H9 (cell line): ENCODE data around the gene SLAMF1. TPM values are rescaled to one million over a fixed set of nuclear protein-coding genes. Genes with fewer than 3 reads are reported as not detected.

ENCODE experiments used
- DNase-seq: peaks from one replicate; pipeline ENCODE4 v3.0.0-alpha.2; 2017
- H2AFZ ChIP-seq: one replicate; pipeline ENCODE4 v1.6.1; 2013; ENCODE audit warnings: mild to moderate bottlenecking, low read length, control low read depth, moderate library complexity
- H2AK5ac ChIP-seq: 2 replicates; pipeline ENCODE4 v1.6.1; 2013; ENCODE audit warnings: low read length, control low read depth, mixed read lengths; ENCODE audit not compliant: insufficient read length
- H2BK120ac ChIP-seq: one replicate; pipeline ENCODE4 v1.6.1; 2013; ENCODE audit warnings: low read depth, mild to moderate bottlenecking, low read length, control low read depth, inconsistent platforms; ENCODE audit not compliant: poor library complexity, severe bottlenecking
- H2BK12ac ChIP-seq: 2 replicates; pipeline ENCODE4 v1.6.1; 2013; ENCODE audit warnings: low read length, control low read depth, mixed read lengths, low read depth; ENCODE audit not compliant: insufficient read length
- H2BK15ac ChIP-seq: 2 replicates; pipeline ENCODE4 v1.6.1; 2013; ENCODE audit warnings: low read depth, low read length, control low read depth
- H2BK20ac ChIP-seq: one replicate; pipeline ENCODE4 v1.6.1; 2013; ENCODE audit warnings: low read depth, mild to moderate bottlenecking, low read length, control low read depth, inconsistent platforms; ENCODE audit not compliant: poor library complexity, severe bottlenecking
- H2BK5ac ChIP-seq: 2 replicates; pipeline ENCODE4 v1.6.1; 2013; ENCODE audit warnings: low read length, control low read depth, mixed read lengths; ENCODE audit not compliant: insufficient read length
- H3K14ac ChIP-seq: 2 replicates; pipeline ENCODE4 v1.6.1; 2013; ENCODE audit warnings: low read length, control low read depth; ENCODE audit not compliant: insufficient read depth
- H3K18ac ChIP-seq: 2 replicates; pipeline ENCODE4 v1.6.1; 2013; ENCODE audit warnings: low read depth, mild to moderate bottlenecking, mixed read lengths, low read length, control low read depth; ENCODE audit not compliant: insufficient read length
- H3K23ac ChIP-seq: 2 replicates; pipeline ENCODE4 v1.6.1; 2013; ENCODE audit warnings: low read length, control low read depth, mixed read lengths, low read depth; ENCODE audit not compliant: insufficient read length
- H3K23me2 ChIP-seq: 2 replicates; pipeline ENCODE4 v1.6.1; 2013; ENCODE audit warnings: low read depth, mild to moderate bottlenecking, mixed read lengths, low read length, control low read depth; ENCODE audit not compliant: insufficient read length, poor library complexity, severe bottlenecking
- H3K27ac ChIP-seq: 2 replicates; pipeline ENCODE4 v1.5.1; 2013; ENCODE audit warnings: low read length, control low read depth, mixed read lengths, low read depth; ENCODE audit not compliant: insufficient read length
- H3K27me3 ChIP-seq: 2 replicates; pipeline ENCODE4 v1.6.1; 2013; ENCODE audit warnings: low read length, control low read depth, inconsistent platforms; ENCODE audit not compliant: insufficient read depth
- H3K4ac ChIP-seq: 2 replicates; pipeline ENCODE4 v1.6.1; 2013; ENCODE audit warnings: low read depth, mild to moderate bottlenecking, control low read depth, inconsistent platforms, low read length, moderate library complexity
- H3K4me1 ChIP-seq: 2 replicates; pipeline ENCODE4 v1.6.1; 2013; ENCODE audit warnings: low read length, control low read depth, inconsistent platforms; ENCODE audit not compliant: insufficient read depth
- H3K4me2 ChIP-seq: 2 replicates; pipeline ENCODE4 v1.6.1; 2013; ENCODE audit warnings: low read length, control low read depth, mixed read lengths; ENCODE audit not compliant: insufficient read length, insufficient read depth
- H3K56ac ChIP-seq: 2 replicates; pipeline ENCODE4 v1.6.1; 2013; ENCODE audit warnings: low read depth, mild to moderate bottlenecking, mixed read lengths, low read length, control low read depth; ENCODE audit not compliant: insufficient read length
- H3K79me1 ChIP-seq: 2 replicates; pipeline ENCODE4 v1.6.1; 2013; ENCODE audit warnings: low read depth, mild to moderate bottlenecking, moderate library complexity, low read length, control low read depth, inconsistent platforms; ENCODE audit not compliant: insufficient read depth, poor library complexity, severe bottlenecking
- H3K79me2 ChIP-seq: 2 replicates; pipeline ENCODE4 v1.6.1; 2013; ENCODE audit warnings: low read length, control low read depth, inconsistent platforms; ENCODE audit not compliant: insufficient read depth
- H3K9ac ChIP-seq: 2 replicates; pipeline ENCODE4 v1.6.1; 2013; ENCODE audit warnings: low read length, control low read depth, mixed read lengths; ENCODE audit not compliant: insufficient read length; ENCODE audit errors: extremely low read depth
- H3K9me3 ChIP-seq: one replicate; pipeline ENCODE4 v1.6.1; 2013; ENCODE audit warnings: low read depth, low read length, inconsistent platforms; ENCODE audit not compliant: control insufficient read depth
- H3T11ph ChIP-seq: one replicate; pipeline ENCODE4 v1.6.1; 2013; ENCODE audit warnings: mild to moderate bottlenecking, low read length, control low read depth, inconsistent platforms
- H4K20me1 ChIP-seq: one replicate; pipeline ENCODE4 v1.6.1; 2013; ENCODE audit not compliant: control insufficient read depth, insufficient read length, insufficient read depth
- H4K5ac ChIP-seq: 2 replicates; pipeline ENCODE4 v1.6.1; 2013; ENCODE audit warnings: low read depth, mild to moderate bottlenecking, mixed read lengths, low read length, control low read depth; ENCODE audit not compliant: insufficient read length
- H4K8ac ChIP-seq: replicated peaks from 2 replicates; pipeline ENCODE4 v1.6.1; 2013; ENCODE audit warnings: low read length, control low read depth, mixed read lengths, low read depth; ENCODE audit not compliant: insufficient read length
- H4K91ac ChIP-seq: 2 replicates; pipeline ENCODE4 v1.6.1; 2013; ENCODE audit warnings: low read depth, mild to moderate bottlenecking, moderate library complexity, mixed read lengths, low read length, control low read depth; ENCODE audit not compliant: insufficient read length
- H3K27ac Mint-ChIP-seq, 3 experiments: 2 replicates in 2 of 3; 3 replicates in 1 of 3; pipeline ENCODE4 v1.8.0; 2020 to 2021; ENCODE audit warnings: mixed read lengths in 3 of 3, mild to moderate bottlenecking in 1 of 3, moderate library complexity in 1 of 3
- H3K27me3 Mint-ChIP-seq: 2 replicates; pipeline ENCODE4 v1.8.0; 2021; ENCODE audit warnings: low read depth, mild to moderate bottlenecking, moderate library complexity, mixed read lengths
- H3K36me3 Mint-ChIP-seq, 3 experiments: 2 replicates in 2 of 3; 3 replicates in 1 of 3; pipeline ENCODE4 v1.8.0; 2020 to 2021; ENCODE audit warnings: low read depth in 3 of 3, mixed read lengths in 3 of 3; ENCODE audit not compliant: insufficient read depth in 1 of 3
- H3K4me1 Mint-ChIP-seq, 2 experiments: 2 replicates each; pipeline ENCODE4 v1.8.0; 2020; ENCODE audit warnings: mixed read lengths in 2 of 2
- H3K4me3 Mint-ChIP-seq, 2 experiments: 2 replicates in 1 of 2; 3 replicates in 1 of 2; pipeline ENCODE4 v1.8.0; 2020 to 2021; ENCODE audit warnings: mild to moderate bottlenecking in 2 of 2, mixed read lengths in 2 of 2, moderate library complexity in 1 of 2
- H3K9me3 Mint-ChIP-seq, 2 experiments: 2 replicates in 1 of 2; 3 replicates in 1 of 2; pipeline ENCODE4 v1.8.0; 2020; ENCODE audit warnings: mild to moderate bottlenecking in 2 of 2, mixed read lengths in 2 of 2, moderate library complexity in 1 of 2
- CTCF ChIP-seq: fragments of 200-600 bp; sonication (generic); conservative IDR thresholded peaks from 3 replicates; pipeline ENCODE4 v1.8.0; 2021; ENCODE audit warnings: antibody characterized with exemption, mild to moderate bottlenecking
- WGBS: extraction: QIAGEN DNeasy Blood & Tissue Kit; methylation state at CpG from one replicate; pipeline ENCODE4 v1.1.7; 2013; ENCODE audit warnings: missing lambda C conversion rate, low lambda C conversion rate, mixed read lengths; ENCODE audit not compliant: insufficient read length; ENCODE audit errors: extremely low coverage; 5-methylcytosine and 5-hydroxymethylcytosine counted together
- total RNA-seq: library from RNA; stranded (reverse); gene quantifications from 2 replicates; pipeline ENCODE4 v1.2.1, GENCODE V29; 2021

The SLAMF1 gene
- total RNA-seq, 1 experiment from 2014 or later, result not detected

DNA sequence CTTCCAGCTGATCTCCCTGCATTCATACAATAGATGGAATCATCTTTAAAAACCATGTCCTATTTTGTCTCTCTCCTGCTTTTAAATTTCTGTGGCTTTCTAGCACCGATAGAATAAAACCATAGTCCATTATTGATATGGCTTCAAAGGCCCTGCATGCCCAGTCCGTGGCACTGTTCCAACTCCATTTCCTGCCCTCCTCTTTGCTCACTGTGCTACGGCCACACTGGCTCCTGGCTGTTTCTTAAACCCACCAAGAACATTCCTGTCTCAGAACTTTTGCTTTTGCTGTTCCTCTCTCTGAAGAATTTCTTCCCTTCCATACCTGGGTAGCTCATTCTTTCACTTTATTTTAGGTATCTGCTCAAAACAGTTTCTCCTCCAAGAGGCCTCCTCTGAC, 7.2 kb downstream of the SLAMF1 start:
- Histone ChIP-seq H3T11ph (no peak overlapping the region), H2BK5ac (no peak overlapping the region), H3K56ac (no peak overlapping the region), H3K27me3 (no peaks in the 10 kb centered on the region; the same call in 1 of the 2 replicates), H3K18ac (no peak overlapping the region), H3K9ac (no peak overlapping the region), H4K8ac (no peak overlapping the region), H3K79me1 (no peaks in the 10 kb centered on the region), H4K91ac (no peak overlapping the region), H3K23me2 (no peaks in the 10 kb centered on the region), H3K4ac (no peak overlapping the region), H3K14ac (no peak overlapping the region), H3K27ac (no peak overlapping the region), H3K4me1 (no peaks in the 10 kb centered on the region; the same call in 1 of the 2 replicates), H2BK120ac (no peak overlapping the region), H3K4me2 (no peak overlapping the region), H3K9me3 (no peaks in the 10 kb centered on the region), H2BK15ac (no peak overlapping the region), H4K5ac (no peak overlapping the region), H2BK20ac (no peak overlapping the region), H2BK12ac (no peak overlapping the region), H2AK5ac (no peak overlapping the region), H3K79me2 (no peaks in the 10 kb centered on the region), H2AFZ (no peak overlapping the region), H3K23ac (no peak overlapping the region), H4K20me1 (no peaks in the 10 kb centered on the region)
- no peak for DNase-seq
- no CpG with 5 or more reads among the region's 3 CpGs for WGBS
- Mint-ChIP-seq H3K4me1 (peaks cover 18 to 20% of the 10 kb centered on the region in 2 experiments), H3K9me3 (no peaks in the 10 kb centered on the region), H3K36me3 (no peaks in the 10 kb centered on the region; a peak in 1 of 7 replicates), H3K27ac (no peak overlapping the region; a peak in 1 of 7 replicates), H3K27me3 (no peaks in the 10 kb centered on the region), H3K4me3 (no peak overlapping the region)
- no peak for TF ChIP-seq CTCF
